Retinal pigment epithelial cell (primary cell): Measurements from ENCODE around the gene LCNL1.

Experiments
- DNase-seq: peaks from one replicate; pipeline ENCODE4 v3.0.0-alpha.2; 2010; ENCODE audit warnings: low read depth
- H3K4me3 ChIP-seq: 2 replicates; pipeline ENCODE4 v1.5.1; 2011; ENCODE audit warnings: mild to moderate bottlenecking, low read length, control low read depth, moderate library complexity
- TF ChIP-seq, protein P1 (sequence below): conservative IDR thresholded peaks from 2 replicates; pipeline ENCODE4 v1.5.1; 2011; ENCODE audit warnings: low read depth, low read length, control low read depth, inconsistent platforms

LCNL1 gene

GRCh38 chr9:136961279-136962065 lies 21.3 kb upstream of the LCNL1 start:
- TF ChIP-seq, protein P1, sequence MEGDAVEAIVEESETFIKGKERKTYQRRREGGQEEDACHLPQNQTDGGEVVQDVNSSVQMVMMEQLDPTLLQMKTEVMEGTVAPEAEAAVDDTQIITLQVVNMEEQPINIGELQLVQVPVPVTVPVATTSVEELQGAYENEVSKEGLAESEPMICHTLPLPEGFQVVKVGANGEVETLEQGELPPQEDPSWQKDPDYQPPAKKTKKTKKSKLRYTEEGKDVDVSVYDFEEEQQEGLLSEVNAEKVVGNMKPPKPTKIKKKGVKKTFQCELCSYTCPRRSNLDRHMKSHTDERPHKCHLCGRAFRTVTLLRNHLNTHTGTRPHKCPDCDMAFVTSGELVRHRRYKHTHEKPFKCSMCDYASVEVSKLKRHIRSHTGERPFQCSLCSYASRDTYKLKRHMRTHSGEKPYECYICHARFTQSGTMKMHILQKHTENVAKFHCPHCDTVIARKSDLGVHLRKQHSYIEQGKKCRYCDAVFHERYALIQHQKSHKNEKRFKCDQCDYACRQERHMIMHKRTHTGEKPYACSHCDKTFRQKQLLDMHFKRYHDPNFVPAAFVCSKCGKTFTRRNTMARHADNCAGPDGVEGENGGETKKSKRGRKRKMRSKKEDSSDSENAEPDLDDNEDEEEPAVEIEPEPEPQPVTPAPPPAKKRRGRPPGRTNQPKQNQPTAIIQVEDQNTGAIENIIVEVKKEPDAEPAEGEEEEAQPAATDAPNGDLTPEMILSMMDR: no peak
- no peak overlapping the region for H3K4me3 ChIP-seq
- no peak for DNase-seq

GRCh38 chr9:136962163-136962562 lies 20.6 kb upstream of the LCNL1 start:
- TF ChIP-seq, protein P1: no peak
- DNase-seq: no peak
- H3K4me3 ChIP-seq: no peak overlapping the region

GRCh38 chr9:136962701-136963248 lies 20.0 kb upstream of the LCNL1 start:
- DNase-seq: no peak
- H3K4me3 ChIP-seq: no peak overlapping the region
- TF ChIP-seq, protein P1: no peak

GRCh38 chr9:136963341-136963740 lies 19.5 kb upstream of the LCNL1 start:
- H3K4me3 ChIP-seq: no peak overlapping the region
- DNase-seq: no peak
- TF ChIP-seq, protein P1: no peak

- TF ChIP-seq, protein P1: no peak
- no peak overlapping the region for H3K4me3 ChIP-seq
- no peak for DNase-seq
Observed at GRCh38 chr9:136963751-136964150, 19.0 kb upstream of the LCNL1 start.

- TF ChIP-seq, protein P1: no peak
- DNase-seq: no peak
- H3K4me3 ChIP-seq: no peak overlapping the region
Observed at GRCh38 chr9:136964171-136964689, 18.6 kb upstream of the LCNL1 start.
